HG02870 (cell line): Measurements from ENCODE around the gene MAD1L1.

Experiments
- ATAC-seq: cut with Tn5 transposase; IDR thresholded peaks from one replicate; pipeline ENCODE4 v1.9.1; 2021; ENCODE audit warnings: mild to moderate bottlenecking, moderate library complexity; ENCODE audit not compliant: unreplicated experiment

Gene MAD1L1

DNA sequence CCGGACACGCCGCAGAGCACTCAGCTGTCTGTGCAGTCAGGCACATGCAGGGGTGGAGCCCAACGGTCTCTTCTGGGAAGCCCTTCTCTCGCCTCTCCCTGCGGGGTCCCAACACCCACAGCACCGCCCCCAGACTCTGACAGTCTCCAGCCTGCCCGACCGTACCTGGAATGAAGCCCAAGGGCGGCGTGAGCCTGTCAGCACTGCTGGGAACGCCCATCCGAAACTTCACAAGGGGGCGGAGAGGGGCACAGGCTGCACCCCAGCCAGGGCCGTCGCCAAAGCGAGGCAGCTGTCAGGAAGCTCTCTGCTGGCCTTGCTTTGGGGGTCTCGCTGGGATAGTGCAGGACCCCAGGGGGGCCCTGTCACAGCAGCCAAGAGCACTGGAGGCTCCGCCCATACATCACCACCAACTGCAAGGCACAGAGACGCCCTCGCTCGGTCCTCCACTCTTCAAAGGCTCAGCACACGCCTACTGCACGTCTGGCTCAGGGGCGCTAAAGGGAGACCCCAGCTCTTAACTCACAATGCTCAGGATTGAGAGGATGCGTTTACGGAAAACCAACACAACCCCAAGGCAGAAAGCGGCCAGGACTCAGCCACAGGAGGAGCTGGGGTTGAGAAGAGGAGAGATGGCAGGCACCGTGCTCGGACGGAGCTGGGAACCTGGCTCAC, 30.9 kb downstream of the MAD1L1 start:
- ATAC-seq = no peak

DNA sequence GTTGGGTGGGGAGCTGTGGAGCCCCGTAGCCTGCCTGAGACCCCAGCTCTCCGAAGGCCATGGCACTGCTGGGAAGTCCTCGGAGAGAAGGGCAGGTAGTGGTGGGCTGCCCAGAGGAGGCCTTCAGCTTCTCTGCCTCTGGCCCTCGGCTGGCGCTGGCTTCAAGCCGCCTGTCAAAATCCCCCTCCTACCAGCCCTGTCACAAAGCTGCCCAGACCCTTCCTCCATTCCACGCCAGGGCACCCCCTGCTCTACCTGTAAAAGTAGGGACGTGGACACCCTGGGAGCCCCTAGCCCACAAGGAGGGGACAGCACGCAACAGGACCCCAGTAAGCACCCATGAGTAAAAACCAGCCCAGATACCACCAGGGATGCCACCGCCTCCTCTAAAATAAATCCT, 31.6 kb downstream of the MAD1L1 start:
- ATAC-seq = no peak

- no peak for ATAC-seq
Observed at GRCh38 chr7:2200584-2200980, 32.2 kb downstream of the MAD1L1 start.

GRCh38 chr7:2199956-2200583, 32.7 kb downstream of the MAD1L1 start:
- no peak for ATAC-seq

- ATAC-seq = no peak
Observed at GRCh38 chr7:2199528-2199927, 33.2 kb downstream of the MAD1L1 start.

DNA sequence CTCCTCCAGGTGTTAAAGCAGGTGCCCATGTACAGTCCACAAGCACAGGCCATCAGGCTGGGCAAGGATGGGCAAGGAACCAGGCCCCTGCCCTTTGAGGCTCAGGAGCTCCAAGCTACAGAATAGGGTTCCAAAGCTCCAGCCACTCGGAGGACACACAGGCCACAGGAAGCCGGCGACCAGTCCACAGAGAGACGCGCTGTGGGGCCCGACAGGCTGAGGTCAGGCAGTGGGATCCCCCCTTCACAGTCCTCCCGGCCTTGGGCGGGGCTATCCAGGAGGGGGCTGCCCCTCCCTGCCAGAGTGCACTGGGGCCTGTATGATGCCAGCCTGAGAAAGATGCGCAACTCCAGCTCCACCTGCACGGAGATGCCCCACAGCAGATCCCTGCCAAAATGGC, 34.0 kb downstream of the MAD1L1 start:
- no peak for ATAC-seq

DNA sequence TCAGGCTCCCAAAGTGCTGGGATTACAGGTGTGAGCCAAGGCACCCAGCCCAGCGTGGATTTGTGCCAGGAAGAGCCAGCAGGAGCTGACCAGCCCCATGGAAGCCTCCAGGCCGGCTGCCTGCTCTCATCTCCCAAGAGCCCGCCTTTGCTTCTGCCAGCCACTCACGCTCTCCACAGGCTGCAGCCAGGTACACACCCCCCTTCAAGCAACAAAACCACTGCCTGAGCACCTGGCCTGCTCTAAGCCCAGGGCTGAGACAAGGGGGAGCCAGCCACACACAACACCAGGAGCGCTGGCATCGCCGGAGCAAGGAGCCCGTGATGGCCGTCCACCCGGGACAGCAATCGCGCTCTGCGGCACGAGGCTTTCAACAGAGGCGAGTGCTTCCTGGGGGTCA, 34.5 kb downstream of the MAD1L1 start:
- ATAC-seq = no peak

- ATAC-seq = no peak
Observed at GRCh38 chr7:2197436-2198155, 35.1 kb downstream of the MAD1L1 start.

DNA sequence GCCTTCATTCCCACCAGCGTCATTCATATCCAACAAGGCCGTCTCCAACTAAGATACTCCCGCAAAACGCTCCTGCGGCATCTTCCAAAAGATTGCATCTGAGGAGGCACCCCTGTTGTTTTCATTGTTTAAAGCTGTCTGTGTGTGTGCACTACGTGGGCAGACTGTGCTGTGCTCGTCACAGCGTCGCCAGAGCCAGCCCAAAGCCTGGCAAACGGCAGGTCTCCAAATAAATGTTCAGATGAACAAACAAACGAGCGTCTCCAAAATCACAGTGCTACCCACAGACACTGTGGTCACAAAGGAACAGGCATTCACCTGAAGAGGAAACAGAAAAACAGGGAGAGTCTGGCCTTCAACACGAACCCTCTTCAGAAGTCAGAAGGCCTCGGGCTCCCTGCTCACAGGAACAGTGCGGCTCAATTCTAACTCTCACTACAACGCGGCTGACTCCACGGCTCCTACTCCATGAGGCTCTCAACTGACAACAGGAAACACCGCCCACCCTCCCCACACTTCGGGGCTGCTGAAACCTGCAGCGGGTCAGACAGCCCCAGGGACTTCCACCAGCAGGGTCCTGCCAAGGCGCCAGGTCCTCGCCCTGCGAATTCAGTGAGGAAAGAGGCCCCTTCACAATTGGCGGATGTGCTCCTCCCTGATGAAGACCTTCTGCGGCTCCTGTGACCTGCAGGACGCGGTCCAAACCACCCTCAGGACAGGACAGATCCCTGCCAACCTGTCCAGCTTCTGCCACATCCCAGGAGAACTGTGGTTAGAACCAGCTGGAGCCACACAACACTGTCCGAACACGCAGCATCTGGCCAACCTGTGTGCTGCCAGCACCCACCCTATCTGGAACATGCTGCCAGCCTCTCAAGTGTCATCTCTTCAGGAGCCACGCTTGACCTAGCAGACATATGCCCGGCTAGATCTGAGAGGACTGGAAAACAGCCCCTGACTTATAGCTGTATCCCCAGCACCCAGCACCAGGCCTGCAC, 36.1 kb downstream of the MAD1L1 start:
- no peak for ATAC-seq

DNA sequence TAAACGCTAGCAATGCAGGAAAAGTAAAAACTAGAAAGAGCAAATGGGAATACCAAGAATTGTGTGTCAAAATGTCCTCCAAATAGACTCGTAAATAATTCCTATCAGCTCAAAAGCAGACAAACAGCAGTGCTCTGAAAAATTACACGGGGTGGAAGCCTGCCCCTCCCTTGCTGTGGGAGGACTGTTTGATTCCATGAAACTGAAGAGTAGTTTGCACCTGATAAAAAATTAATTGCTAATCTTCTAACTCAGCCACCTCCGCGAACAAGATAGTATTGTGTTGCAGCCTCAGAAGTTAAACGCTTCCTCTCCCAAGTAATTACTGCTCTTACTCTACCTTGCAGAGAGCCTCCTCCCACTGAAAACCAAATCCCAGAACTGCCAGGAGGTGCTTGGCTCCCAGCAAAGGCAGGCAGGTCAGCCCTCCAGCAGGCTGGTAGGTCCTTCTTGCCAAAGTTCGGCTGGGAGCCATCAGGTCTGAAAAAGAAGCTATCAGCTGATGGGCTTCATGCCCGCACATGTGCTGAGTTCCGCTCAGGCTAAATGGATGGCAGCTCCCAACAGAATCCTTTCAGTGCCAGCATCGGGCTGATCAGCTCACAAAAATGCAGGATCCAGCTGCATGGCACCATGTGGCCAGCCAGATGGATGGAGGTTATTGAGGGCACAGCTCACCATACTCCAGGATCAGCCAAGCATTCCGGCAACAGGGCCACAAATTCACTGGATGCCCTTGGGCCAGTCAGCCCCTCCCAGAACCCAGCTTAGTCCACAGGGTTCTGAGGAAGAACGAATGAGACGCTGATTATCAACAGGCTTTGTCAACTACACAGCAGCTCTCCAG, 37.1 kb downstream of the MAD1L1 start:
- ATAC-seq = no peak

GRCh38 chr7:2193575-2194305, 39.0 kb downstream of the MAD1L1 start:
- no peak for ATAC-seq

GRCh38 chr7:2192831-2193534, 39.8 kb downstream of the MAD1L1 start:
- no peak for ATAC-seq

- no peak for ATAC-seq
Observed at GRCh38 chr7:2191016-2191415, 41.7 kb downstream of the MAD1L1 start.

DNA sequence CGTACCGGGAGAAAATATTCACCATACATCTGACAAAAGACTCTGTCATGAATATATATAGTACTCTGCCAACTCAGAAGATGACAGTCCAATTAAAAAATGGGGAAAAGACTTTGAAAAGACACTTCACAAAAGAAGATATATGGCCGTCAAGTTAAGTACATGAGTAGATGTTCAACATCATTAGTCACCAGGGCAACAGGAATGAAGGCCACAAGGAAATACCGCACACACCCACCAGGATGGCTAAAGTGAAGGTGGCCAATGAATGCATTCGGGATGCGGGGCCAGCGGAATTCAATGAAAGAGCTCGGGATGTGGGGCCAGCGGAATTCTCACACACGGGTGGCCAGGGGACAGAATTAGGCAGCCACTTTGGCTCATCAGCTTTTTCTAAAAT, 42.2 kb downstream of the MAD1L1 start:
- ATAC-seq = no peak

GRCh38 chr7:2186166-2186565, 46.6 kb downstream of the MAD1L1 start:
- no peak for ATAC-seq

- ATAC-seq = no peak
Observed at GRCh38 chr7:2185715-2186114, 47.0 kb downstream of the MAD1L1 start.

DNA sequence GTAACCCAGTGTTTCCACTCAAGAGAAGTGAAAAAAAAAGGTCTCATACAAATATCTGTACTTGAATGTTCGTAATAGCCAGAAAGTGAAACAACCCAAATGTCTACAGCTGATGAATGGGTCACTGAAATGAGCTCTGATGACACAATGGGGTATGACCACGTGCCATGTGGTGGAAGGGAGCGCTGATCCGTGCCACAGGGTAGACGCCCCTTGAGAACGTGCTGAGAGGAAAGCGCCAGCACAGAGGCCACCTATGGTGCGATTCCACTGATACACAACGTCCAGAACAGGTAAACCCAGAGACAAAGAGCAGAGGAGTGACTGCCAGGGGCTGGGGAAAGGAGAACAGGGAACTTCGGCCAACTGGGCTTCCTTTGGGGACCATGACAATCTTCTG, 50.3 kb downstream of the MAD1L1 start:
- ATAC-seq = peak; percentile 71

GRCh38 chr7:2181077-2181854, 51.5 kb downstream of the MAD1L1 start:
- peak; percentile 64 for ATAC-seq
